ENCODE data around the gene TRUB1.
"Not testable (repeated sequence)": the region's sequence is repeated elsewhere in the genome, so short reads cannot be mapped to it uniquely, and the experiment has no call there.

The TRUB1 gene

DNA sequence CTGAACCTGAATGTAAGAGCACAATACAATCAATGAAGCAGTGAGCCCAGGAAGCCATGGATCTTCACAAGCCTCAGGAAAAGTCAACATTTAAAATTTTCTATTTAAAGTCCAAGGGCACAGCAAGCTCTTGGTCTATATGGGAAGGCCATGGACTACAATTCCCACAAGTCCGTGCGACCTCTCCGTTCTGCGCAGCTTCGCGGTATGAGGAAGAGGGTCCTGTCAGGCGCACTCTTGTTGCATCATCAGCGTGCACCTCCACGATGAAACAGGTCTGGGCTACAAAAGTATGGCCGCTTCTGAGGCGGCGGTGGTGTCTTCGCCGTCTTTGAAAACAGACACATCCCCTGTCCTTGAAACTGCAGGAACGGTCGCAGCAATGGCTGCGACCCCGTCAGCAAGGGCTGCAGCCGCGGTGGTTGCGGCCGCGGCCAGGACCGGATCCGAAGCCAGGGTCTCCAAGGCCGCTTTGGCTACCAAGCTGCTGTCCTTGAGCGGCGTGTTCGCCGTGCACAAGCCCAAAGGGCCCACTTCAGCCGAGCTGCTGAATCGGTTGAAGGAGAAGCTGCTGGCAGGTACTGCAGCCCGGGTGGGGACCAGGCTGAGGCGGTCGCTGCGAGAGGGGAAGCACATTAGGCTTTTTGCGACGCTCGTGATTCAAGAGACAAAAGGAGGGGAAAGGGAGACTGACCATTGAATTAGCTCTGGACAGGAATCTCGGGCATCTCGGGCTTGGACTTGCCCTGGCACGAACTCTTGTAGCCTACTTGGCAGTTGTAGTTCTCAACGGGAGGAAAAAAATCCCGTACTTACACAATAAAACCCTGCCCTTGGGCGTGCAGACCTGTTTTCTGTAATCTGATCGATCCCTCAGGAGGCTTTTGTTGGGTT lies at the start of gene TRUB1:
Gene TRUB1, plus strand, starts transcription at position 234 of the 894 bp plus-strand sequence. Its CDS starts 59 bp downstream, at position 293.
- peak; percentile 89 for DNase-seq

DNA sequence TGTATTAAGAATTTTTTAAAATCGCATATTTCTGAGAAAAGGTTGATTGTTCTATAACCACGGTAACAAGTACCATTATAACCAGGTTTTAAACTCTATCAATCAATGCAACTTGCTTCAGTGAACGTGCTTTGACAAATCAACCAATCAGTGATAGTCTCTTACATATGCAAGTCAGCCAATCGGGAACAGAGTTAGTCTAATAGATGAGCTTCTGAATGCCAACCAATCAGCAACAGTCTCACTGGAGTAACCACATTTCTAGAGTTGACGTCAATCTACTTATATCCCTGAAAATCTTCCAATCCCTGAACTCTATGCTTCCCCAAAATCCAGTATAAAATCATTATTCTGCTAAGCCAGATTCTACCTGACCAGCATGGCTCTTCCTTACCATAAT lies 44.7 kb upstream of the TRUB1 start:
- DNase-seq = no peak

DNA sequence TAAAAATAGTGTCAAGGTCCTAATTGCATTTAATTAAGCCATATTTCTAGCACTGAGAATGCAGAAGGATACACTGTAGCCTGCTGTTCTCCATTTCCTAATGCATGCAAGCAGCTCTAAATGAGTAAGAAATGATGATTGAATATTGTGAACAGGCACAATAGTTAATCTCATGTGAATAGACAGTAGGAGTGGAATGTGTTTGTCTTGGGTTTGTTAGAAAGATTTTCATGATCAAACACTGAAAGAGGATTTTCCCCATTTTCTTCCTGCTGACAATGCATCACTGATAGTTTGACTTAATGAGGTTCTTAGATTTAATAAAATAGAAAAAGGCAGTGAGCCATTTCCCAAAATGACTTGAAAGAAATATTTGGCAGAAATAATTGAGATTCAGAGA lies 43.1 kb upstream of the TRUB1 start:
- no peak for DNase-seq

DNA sequence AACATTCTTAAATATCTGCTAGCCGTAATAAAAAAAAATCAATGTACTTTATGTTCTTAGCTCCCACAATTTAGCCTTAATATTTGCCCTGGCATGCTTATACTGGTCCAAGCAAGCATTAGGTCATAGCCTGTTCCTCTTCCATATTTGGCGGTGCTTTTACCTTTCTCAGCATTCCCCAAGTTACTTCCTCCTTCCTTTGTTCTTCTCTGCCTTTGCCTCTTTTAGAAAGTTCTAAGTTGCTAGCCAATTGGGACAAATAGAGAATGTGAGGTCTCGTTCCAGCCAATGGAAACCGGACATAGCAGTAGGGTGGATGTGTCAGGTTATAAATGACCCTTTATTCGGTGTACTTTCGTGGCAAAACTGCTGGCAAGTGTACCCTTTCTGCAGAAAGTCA lies 41.0 kb upstream of the TRUB1 start:
- not testable (repeated sequence) for DNase-seq

DNA sequence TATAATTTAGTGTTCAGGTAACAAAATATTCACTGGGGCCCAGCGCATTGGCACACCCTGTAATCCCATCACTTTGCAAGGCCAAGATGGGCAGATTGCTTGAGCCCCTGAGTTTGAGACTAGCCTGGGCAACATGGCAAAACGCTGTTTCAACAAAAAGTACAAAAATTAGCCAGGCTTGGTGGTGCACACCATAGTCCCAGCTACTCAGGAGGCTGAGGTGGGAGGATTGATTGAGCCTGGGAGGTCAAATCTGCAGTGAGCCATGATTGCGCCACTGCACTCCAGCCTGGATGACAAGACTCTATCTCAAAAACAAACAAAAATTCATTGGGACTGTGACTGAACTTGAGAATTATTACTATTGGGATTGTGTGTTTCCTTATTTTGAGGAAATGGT lies 40.4 kb upstream of the TRUB1 start:
- no peak for DNase-seq

DNA sequence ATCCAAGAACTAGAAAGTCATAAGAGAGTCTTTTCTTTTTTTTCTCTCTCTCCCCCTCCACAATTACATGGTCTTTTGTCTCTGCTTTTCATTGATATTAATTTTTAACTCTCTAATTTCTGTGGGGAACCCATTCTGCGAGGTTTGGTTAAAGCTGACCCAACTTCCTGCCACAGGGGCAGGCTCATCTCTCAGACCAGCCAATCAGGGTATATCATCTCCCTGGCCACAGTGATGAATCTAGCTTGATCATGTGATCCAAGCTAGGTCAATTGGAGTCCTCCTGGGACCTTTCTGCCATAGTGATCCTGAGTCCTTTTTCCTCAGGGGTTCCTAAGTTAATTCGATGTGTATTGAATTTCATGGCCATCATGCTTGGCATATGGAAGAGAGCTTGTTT lies 38.0 kb upstream of the TRUB1 start:
- no peak for DNase-seq

DNA sequence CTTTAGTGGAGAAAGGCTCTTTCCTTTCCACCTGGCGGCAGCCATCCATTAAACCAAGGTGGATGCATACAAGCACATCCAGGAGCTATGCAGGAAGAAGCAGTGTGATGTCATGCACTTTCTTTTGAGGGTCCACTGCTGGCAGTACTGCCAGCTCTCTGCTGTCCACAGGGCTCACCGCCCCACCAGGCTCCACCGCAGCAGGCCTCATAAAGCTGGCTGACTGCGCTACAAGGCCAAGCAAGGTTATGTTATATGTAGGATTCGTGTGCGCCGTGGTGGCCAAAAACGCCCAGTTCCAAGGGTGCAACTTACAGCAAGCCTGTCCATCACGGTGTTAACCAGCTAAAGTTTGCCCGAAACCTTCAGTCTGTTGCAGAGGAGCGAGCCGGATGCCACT lies 37.3 kb upstream of the TRUB1 start:
- no peak for DNase-seq

DNA sequence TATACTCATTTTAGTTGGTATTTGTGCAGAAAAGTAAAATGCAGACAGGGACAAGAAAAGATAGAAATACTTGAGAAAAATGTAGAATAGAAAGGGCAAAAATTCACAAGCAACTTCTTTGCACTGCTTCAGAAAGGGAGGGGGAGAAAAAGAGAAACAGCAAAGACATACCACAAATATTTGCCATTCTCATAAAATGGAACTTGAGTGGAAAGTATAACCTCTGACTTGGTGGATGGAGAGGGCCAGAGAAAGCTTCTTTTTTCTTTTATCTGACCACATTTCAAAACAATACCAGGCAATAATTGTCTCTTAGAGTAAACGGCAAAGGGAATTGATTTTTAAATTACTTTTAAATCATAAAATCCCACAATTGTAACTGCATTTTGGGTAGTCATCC lies 35.8 kb upstream of the TRUB1 start:
- DNase-seq = no peak

DNA sequence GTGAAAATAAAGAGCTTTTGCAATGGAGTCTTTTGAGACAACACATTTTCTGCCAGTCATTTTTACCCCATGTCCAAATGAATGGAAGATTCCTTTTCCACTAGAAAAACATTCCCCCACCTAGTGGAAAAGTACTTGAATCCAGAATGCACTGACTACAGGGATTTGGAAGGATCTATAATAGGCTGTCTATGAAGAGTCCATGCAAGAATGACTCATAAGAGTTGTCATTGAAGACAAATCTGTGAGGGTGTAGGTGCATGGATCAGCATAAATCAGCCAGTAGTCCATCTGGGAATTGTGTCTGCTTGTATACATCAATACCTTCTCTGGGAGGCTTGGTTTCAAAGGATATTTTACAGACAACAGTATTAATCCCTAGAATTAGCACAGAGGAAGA lies 32.5 kb upstream of the TRUB1 start:
- no peak for DNase-seq

DNA sequence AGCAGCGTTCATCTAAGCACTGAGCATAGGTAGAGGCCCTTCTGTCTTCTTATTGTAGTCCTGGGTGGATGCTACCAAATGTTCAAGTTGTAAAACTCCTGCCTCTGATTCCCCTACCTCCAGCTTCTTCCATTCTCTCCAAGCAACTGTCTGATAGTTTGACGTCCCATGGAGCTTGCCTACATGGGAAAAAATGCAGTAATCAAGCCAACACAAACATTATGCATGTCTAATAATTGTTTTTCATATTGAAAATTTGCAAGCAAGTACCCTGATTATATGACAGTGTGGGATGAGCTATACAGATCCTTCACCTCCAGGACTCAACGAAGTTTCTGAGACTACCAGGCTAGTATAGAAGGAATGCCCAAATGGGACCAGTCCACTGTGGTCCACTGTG lies 31.0 kb upstream of the TRUB1 start:
- no peak for DNase-seq

DNA sequence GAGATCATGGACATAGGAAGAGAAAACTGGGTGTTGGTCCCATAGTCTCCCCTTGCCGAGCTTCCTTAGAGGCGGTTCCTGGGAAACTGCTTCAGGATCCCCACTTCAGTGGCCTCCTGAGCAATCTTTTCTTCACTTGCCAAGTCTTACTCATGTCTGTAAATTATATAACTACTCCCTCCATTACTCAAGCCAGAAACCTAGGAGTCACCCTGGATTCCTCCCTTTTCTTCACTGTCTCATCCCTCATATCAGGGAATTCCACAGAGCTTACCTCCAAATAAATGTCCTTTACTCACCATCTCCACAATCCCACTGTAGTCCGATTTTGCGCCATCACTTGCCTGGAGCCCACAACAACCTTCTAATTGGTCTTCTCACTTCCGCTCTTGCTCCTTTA lies 29.1 kb upstream of the TRUB1 start:
- DNase-seq = no peak

DNA sequence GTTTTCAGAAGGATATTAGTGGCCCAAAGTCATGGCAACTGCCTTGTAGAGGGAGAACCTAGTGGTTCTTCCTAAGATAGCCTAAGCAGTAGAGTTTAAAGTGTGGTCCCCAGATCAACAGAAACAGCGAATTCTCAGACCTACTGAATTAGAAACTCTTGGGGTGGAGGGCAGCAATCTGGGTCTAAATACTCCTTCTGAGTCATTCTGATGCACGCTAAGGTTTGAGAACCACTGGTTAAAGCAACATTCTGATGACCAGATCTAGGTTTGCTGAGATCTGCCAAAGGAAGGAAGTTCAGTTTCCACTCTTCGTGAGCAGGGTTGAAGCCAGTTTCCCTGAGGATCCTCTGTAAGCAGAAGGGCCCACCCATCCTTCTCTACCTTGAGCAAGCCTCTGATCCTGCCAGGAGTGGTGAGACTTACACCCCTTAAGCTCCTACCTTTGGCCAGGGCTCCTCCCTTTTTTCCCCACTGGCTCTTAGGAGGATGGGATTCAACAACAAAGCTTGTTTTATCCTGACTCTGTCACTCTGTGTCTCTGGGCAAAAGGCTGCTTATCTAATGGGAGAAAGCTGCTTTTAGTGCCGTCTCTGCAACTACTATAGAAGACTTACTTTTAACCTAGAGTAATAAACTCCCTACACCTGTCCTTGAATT lies 26.8 kb upstream of the TRUB1 start:
- DNase-seq = no peak

DNA sequence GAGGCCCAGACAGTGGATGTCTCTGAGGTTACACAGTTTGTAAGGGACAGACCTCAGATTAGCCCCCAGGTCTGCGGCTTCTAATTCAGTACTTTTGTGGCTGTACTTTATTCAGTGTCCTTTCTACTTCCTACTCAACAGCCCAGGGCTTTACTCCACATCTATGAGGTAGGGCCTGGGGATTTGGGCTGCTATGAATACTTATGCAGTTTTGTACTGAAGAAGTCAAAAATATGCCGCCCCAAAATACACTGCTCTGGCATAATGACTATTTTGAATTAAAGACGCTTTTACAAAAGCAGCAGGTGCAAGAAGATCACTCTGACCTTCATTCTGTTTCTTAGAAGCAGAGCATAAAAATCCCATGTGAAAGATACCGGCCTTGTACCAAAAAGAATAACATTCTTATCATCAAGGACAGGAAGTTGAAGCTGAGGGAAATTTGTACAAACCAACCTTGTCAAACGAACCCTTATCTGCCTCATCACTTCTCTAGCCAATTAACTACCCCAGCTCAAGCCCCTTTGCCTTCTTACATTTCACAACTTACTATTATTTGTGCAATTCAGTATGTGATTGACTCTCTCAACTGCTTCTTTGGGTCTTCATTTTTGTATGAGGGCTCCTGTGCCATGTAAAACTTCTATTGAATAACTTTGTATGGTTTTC lies 26.1 kb upstream of the TRUB1 start:
- no peak for DNase-seq

DNA sequence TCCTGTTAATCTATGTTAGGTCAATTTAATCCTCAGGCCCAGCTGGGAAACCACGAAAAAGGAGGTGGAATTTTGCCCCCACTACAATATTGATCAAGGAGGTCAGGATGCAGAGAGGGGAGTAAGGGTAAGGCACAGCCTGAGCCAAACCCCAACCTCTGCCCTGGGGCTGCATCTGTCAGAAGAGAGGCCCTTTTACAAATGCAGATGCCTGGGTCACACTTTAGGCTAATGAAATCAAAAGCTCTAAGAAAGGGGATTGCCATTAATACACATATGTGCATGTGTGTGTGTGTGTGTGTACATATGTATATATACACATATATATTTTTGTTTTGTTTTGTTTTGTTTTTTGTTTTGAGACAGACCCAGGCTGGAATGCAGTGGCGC lies 25.5 kb upstream of the TRUB1 start:
- DNase-seq = no peak

DNA sequence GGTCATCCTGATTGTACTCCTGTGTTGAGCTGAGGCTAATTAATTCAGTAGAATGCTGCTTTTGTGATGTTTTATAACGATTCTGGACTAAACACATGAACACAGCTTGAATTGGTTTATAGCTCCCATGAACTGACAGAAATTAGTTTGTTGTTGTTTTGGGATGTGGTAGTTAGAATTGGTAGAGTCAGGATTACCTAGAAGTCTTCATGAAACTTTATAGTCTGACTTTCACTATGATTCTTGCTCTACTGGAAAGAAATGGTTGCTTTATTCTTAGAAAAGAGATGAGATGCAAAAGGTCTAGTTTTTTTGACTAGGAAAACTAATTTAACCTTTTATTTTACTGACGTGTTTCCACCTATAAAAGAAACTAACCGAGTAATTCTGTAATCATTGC lies 23.4 kb upstream of the TRUB1 start:
- no peak for DNase-seq

DNA sequence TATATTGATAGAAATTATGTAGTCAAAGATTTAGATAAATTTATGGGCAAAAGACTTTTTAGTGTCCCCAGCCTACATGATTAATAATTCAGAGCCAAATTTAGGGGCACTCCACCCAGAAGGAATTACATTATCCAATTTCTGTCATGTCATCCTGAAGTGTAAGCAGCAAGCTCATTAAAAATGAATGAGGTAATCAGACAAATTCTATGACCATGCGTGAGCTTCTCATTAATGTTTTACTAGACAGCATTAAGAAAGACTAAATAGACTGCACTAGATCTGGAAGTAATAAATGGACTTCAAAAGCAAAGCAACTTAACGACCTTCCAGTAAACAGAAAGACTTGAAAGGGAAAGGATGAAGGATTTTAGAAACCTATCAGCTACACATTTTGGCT lies 22.7 kb upstream of the TRUB1 start:
- no peak for DNase-seq

DNA sequence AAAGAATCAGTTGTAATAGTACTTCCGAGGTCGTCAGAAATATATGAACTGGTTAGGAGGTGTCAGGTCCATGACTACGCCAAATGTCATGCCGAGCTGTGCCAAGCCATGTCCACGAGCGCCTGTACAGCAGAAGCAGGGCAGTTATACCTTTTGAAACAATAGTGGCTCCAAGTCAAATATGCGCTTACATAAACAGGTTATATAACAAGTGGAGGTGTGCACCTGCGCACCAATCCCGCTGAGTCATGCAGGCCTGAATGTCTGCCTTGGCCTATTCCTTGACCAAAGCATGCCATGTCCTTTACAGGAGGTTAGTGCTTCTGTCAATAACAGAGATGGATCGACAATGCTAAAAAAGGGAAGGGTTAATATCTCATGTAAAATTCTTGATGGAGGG lies 21.3 kb upstream of the TRUB1 start:
- DNase-seq = no peak

DNA sequence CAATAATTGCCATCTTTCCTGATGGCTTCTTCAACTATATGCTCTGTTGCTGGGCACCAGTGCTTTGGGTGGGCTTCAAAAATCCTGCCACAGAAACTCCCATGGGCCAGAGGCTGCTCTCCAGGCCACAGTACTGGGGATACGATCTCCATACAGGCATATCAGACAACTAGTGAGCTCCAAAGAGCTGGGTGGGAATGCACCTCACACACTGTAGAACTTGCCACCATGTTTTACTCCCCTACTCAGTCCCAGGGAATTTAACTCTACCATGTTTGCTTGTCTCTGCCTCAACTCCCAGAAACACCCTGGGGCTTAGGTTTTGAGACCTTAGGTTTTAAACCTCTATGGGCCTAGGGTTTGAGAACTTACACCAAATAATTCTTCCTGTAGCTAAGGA lies 20.5 kb upstream of the TRUB1 start:
- no peak for DNase-seq

DNA sequence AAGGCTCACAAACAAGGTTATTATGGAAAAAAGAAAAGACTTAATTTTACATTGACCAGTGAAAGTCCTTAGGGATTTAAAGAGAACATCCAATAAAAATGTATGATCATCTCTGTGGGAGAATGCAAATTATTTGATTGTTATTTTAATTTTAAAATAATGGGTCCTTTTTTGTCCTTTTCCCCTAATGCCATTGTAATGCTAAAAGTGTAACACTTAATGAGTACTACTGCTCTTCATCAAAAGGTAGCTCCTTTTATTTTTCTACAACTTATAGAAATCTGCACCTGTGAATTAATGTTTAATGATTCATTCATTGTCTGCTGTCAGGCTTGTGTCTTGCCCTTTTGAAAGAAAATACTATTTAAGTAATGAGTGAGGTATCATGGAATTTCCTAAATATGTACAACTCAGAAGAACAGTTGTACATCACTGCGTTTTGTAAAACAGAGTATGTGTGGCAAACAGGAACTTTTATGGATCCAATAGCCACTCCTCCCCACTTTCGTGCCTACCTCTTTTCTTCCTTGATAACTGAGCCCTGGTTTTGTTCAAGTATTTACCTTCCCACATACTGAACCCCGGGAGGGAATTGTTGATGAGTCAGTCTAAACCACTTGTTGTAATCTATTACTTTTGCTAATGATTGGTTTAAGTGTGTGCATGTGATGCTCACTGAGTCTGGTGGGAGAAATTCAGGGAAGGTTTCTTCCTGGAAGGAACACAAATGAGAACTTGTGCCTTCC lies 19.9 kb upstream of the TRUB1 start:
- no peak for DNase-seq

DNA sequence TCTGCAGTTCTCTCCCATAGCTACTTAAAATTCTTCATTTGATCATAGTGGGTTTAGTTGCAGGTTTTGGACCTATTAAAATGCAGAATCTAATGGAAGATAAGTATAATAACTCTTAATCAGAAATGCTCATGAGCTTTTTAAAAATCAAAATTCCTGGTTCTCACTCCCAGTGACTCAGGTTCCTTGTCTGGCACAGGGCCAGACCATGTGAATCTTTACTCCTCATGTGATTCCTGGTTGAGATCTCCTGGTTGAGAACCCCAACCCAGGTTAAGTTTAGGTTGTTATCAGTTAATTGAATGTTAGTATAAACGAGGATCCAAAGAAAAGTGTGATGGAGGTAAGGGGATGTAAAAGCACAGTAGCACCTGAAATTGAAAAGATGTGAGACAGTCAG lies 17.5 kb upstream of the TRUB1 start:
- DNase-seq = no peak

DNA sequence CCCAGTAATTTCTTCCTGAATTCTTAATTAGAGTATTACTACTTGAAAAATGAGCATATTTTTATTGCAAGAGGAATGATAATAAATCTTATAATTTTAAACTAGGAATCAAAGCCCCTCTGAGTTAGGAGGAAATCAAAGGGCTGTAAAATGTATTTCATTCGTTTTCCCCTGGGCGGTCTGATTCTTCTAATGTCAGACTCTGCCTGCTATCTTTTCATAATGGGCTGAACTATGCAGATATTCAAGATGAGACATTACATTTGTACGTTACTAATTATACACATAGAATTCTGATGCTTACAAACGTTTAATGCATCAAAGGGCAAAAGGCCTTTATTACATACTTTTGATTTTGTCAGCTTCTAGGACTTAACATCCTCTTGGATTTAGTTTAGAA lies 16.0 kb upstream of the TRUB1 start:
- no peak for DNase-seq

DNA sequence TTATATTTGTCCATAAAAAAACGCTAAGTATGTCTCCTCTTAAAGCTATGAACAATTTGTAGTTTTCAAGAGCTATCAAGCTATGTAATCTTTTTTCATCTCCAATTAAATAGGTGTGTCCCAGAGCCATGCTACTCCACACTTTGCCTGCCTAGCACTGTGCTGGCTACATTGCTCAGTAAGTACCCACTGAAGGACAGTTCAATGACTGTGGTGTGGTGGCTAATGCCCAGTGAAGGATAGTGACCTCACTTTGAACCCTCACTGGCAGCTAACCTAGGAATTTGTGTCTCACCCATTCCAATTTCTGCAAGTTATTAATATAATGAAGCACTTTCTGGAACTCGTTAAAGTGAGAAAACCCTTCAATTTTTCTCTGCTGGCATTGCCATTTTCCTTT lies 14.4 kb upstream of the TRUB1 start:
- DNase-seq = no peak

Data from RPMI8226 (cell line).